ENCODE measurements around the gene AK5. TPM values are rescaled to one million over a fixed set of nuclear protein-coding genes. Genes with fewer than 3 reads are reported as not detected.
"Not testable (repeated sequence)": the region's sequence is repeated elsewhere in the genome, so short reads cannot be mapped to it uniquely, and the experiment has no call there.

The AK5 gene
- polyA plus RNA-seq, 3 donors: 0.34 to 0.72 (median 0.48) TPM

DNA sequence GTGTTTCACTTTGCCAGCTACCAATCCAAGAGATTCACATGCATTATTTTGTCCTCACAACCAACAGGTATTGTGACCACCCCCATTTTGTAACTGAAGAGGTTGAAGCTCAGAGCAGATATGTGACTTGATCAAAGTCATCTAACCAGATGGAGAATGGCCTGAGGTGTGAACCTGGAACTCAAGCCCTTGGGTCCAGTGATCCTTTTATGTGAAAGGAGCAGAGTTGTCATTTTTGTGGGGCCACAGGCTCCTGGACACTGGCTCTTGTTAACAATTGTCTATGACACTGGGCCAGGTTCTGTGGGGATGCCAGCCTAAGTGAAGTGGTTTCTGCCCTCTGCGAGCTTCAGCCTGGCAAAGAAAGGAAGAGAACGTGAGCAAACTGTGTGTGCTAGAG lies 228.1 kb downstream of the AK5 start:
- H3K79me2 ChIP-seq (ENCODE audit: insufficient read depth, low read length): no peaks in the 10 kb centered on the region
- H3K27me3 Mint-ChIP-seq (ENCODE audit: low read depth in 3 of 3): peaks cover 0 to 8% (median 0%) of the 10 kb centered on the region in 3 donors
- peaks cover 0 to 3% (median 0%) of the 10 kb centered on the region in 7 donors for H3K9me3 Mint-ChIP-seq
- 100% methylated on average over 2 of the region's 2 CpGs for WGBS (ENCODE audit: insufficient coverage)
- H3K36me3 Mint-ChIP-seq: peaks cover 0 to 2% of the 10 kb centered on the region in 2 donors
- no peak overlapping the region for H2AFZ ChIP-seq (ENCODE audit: insufficient read depth, low read depth, low read length, poor library complexity, severe bottlenecking)
- H3K4me3 ChIP-seq (replicated peaks in 1 of 3; ENCODE audit: low read depth in 2 of 3, low read length in 3 of 3): no peak overlapping the region
- H3K4me2 ChIP-seq (replicated peaks; ENCODE audit: extremely low read depth, low read length, poor library complexity, severe bottlenecking): no peak overlapping the region
- intact Hi-C loops (cut with micrococcal nuclease): no loop called here
- H3K4me3 Mint-ChIP-seq: no peak overlapping the region
- H3K9ac ChIP-seq (ENCODE audit: insufficient read depth, low read length, poor library complexity, severe bottlenecking): no peak overlapping the region
- H3K36me3 ChIP-seq (replicated peaks in 1 of 2; ENCODE audit: control insufficient read depth in 1 of 2, insufficient read depth in 2 of 2, low read length in 2 of 2): no peaks in the 10 kb centered on the region
- no peaks in the 10 kb centered on the region for H3K27me3 ChIP-seq (ENCODE audit: control insufficient read depth in 2 of 2, insufficient read depth in 2 of 2, low read length in 2 of 2)
- H4K20me1 ChIP-seq (ENCODE audit: insufficient read depth, low read length): no peaks in the 10 kb centered on the region
- peaks cover 24% of the 10 kb centered on the region for H3K4me1 Mint-ChIP-seq
- peaks cover 13 to 21% of the 10 kb centered on the region in 2 donors for H3K4me1 ChIP-seq (ENCODE audit: control insufficient read depth in 1 of 2, insufficient read depth in 2 of 2, low read length in 2 of 2)
- no peaks in the 10 kb centered on the region for H3K9me3 ChIP-seq (replicated peaks in 1 of 2; ENCODE audit: control insufficient read depth in 1 of 2, insufficient read depth in 1 of 2, low read length in 2 of 2)
- TF ChIP-seq CTCF (IDR thresholded peaks at IDR 0.05): no peak
- no peak for DNase-seq
- H3K27ac ChIP-seq (ENCODE audit: low read depth in 1 of 2, low read length in 2 of 2): no peak overlapping the region
- no peak overlapping the region for H3K27ac Mint-ChIP-seq

DNA sequence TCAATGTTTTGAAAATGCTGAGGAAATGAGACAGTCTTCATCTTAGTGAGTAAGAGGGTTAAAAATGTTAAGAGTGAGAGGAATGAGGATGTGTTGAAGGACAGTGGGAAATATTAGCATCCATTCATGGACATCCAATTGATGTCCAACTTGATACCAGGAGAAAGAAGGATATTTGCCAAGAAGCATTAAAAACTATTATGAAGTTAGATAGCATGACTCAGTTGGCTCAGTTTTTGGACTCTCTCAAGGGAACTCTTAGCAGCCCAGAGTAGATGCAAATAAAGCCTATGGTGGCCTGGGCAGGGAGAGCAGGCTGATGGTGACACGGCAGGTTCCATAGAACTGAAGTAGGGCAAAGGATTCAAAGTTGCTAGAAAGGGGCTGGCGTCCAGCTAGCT lies 229.6 kb downstream of the AK5 start:
- DNase-seq: no peak
- Mint-ChIP-seq H3K4me3 (no peak overlapping the region), H3K36me3 (peaks cover 0 to 3% of the 10 kb centered on the region in 2 donors), H3K27me3 (ENCODE audit: low read depth in 3 of 3) (peaks cover 0 to 8% (median under 1%) of the 10 kb centered on the region in 3 donors), H3K27ac (no peak overlapping the region), H3K9me3 (peaks cover 0 to 3% (median 0%) of the 10 kb centered on the region in 7 donors), H3K4me1 (peaks cover 28% of the 10 kb centered on the region)
- Histone ChIP-seq H3K36me3 (replicated peaks in 1 of 2; ENCODE audit: control insufficient read depth in 1 of 2, insufficient read depth in 2 of 2, low read length in 2 of 2) (no peaks in the 10 kb centered on the region), H3K27me3 (ENCODE audit: control insufficient read depth in 2 of 2, insufficient read depth in 2 of 2, low read length in 2 of 2) (no peaks in the 10 kb centered on the region), H2AFZ (ENCODE audit: insufficient read depth, low read depth, low read length, poor library complexity, severe bottlenecking) (no peak overlapping the region), H3K27ac (ENCODE audit: low read depth in 1 of 2, low read length in 2 of 2) (no peak overlapping the region), H3K9ac (ENCODE audit: insufficient read depth, low read length, poor library complexity, severe bottlenecking) (no peak overlapping the region), H3K4me3 (replicated peaks in 1 of 3; ENCODE audit: low read depth in 2 of 3, low read length in 3 of 3) (no peak overlapping the region), H3K4me1 (ENCODE audit: control insufficient read depth in 1 of 2, insufficient read depth in 2 of 2, low read length in 2 of 2) (peaks cover 13 to 26% of the 10 kb centered on the region in 2 donors), H3K79me2 (ENCODE audit: insufficient read depth, low read length) (no peaks in the 10 kb centered on the region), H3K4me2 (replicated peaks; ENCODE audit: extremely low read depth, low read length, poor library complexity, severe bottlenecking) (no peak overlapping the region), H4K20me1 (ENCODE audit: insufficient read depth, low read length) (no peaks in the 10 kb centered on the region), H3K9me3 (replicated peaks in 1 of 2; ENCODE audit: control insufficient read depth in 1 of 2, insufficient read depth in 1 of 2, low read length in 2 of 2) (no peaks in the 10 kb centered on the region)
- TF ChIP-seq CTCF (IDR thresholded peaks at IDR 0.05): no peak
- intact Hi-C loops (cut with micrococcal nuclease): no loop called here
- 90% methylated on average over 2 of the region's 2 CpGs for WGBS (ENCODE audit: insufficient coverage)

DNA sequence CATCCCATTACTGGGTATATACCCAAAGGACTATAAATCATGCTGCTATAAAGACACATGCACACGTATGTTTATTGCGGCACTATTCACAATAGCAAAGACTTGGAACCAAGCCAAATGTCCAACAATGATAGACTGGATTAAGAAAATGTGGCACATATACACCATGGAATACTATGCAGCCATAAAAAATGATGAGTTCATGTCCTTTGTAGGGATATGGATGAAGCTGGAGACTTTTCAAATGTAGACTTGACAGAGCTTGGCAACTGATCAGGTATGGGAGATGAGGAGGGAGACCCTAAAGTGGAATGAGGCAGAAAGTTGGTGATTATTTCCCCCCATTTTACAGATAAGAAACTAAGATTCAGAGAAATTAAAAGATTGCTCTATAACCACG lies 230.8 kb downstream of the AK5 start:
- H3K27ac Mint-ChIP-seq; H3K4me2 ChIP-seq (replicated peaks; ENCODE audit: extremely low read depth, low read length, poor library complexity, severe bottlenecking); H3K79me2 ChIP-seq (ENCODE audit: insufficient read depth, low read length); H3K4me3 Mint-ChIP-seq; H3K36me3 ChIP-seq (replicated peaks in 1 of 2; ENCODE audit: control insufficient read depth in 1 of 2, insufficient read depth in 2 of 2, low read length in 2 of 2); H3K27me3 ChIP-seq (ENCODE audit: control insufficient read depth in 2 of 2, insufficient read depth in 2 of 2, low read length in 2 of 2); DNase-seq; H3K9me3 Mint-ChIP-seq; H3K4me3 ChIP-seq (replicated peaks in 1 of 3; ENCODE audit: low read depth in 2 of 3, low read length in 3 of 3); H2AFZ ChIP-seq (ENCODE audit: insufficient read depth, low read depth, low read length, poor library complexity, severe bottlenecking); H3K36me3 Mint-ChIP-seq; H3K9ac ChIP-seq (ENCODE audit: insufficient read depth, low read length, poor library complexity, severe bottlenecking); intact Hi-C loops (cut with micrococcal nuclease); H3K27ac ChIP-seq (ENCODE audit: low read depth in 1 of 2, low read length in 2 of 2); H4K20me1 ChIP-seq (ENCODE audit: insufficient read depth, low read length); H3K9me3 ChIP-seq (replicated peaks in 1 of 2; ENCODE audit: control insufficient read depth in 1 of 2, insufficient read depth in 1 of 2, low read length in 2 of 2); H3K27me3 Mint-ChIP-seq (ENCODE audit: low read depth in 3 of 3): not testable (repeated sequence)
- WGBS (ENCODE audit: insufficient coverage): no CpG with 5 or more reads among the region's 3 CpGs
- H3K4me1 Mint-ChIP-seq: peaks cover 29% of the 10 kb centered on the region
- peaks cover 13 to 26% of the 10 kb centered on the region in 2 donors for H3K4me1 ChIP-seq (ENCODE audit: control insufficient read depth in 1 of 2, insufficient read depth in 2 of 2, low read length in 2 of 2)
